ENCODE measurements around the gene USP10. TPM values are rescaled to one million over a fixed set of nuclear protein-coding genes. Genes with fewer than 3 reads are reported as not detected.

Gene USP10
- polyA plus RNA-seq, 2 donors, result 17.1 to 25.9 TPM

GRCh38 chr16:84794626-84795025 is 94.8 kb downstream of the USP10 start:
- 84 to 86% methylated on average over 19 of the region's 19 CpGs for WGBS, 2 donors
- Histone ChIP-seq H3K4me3 (ENCODE audit: low read depth in 1 of 2, low read length in 2 of 2) (no peak overlapping the region), H3K27me3 (ENCODE audit: control insufficient read depth in 1 of 2, insufficient read depth in 2 of 2, low read length in 2 of 2) (no peaks in the 10 kb centered on the region), H3K36me3 (ENCODE audit: control insufficient read depth in 2 of 2, insufficient read depth in 2 of 2, low read length in 1 of 2) (no peaks in the 10 kb centered on the region), H3K27ac (ENCODE audit: low read depth in 2 of 2, low read length in 1 of 2) (peak overlapping the region; percentile 63 to 81), H3K9me3 (ENCODE audit: control insufficient read depth in 2 of 2, insufficient read depth in 1 of 2, low read depth in 1 of 2, low read length in 1 of 2) (no peaks in the 10 kb centered on the region), H3K4me1 (ENCODE audit: control insufficient read depth in 2 of 2, insufficient read depth in 2 of 2, low read length in 1 of 2) (no peaks in the 10 kb centered on the region)

DNA sequence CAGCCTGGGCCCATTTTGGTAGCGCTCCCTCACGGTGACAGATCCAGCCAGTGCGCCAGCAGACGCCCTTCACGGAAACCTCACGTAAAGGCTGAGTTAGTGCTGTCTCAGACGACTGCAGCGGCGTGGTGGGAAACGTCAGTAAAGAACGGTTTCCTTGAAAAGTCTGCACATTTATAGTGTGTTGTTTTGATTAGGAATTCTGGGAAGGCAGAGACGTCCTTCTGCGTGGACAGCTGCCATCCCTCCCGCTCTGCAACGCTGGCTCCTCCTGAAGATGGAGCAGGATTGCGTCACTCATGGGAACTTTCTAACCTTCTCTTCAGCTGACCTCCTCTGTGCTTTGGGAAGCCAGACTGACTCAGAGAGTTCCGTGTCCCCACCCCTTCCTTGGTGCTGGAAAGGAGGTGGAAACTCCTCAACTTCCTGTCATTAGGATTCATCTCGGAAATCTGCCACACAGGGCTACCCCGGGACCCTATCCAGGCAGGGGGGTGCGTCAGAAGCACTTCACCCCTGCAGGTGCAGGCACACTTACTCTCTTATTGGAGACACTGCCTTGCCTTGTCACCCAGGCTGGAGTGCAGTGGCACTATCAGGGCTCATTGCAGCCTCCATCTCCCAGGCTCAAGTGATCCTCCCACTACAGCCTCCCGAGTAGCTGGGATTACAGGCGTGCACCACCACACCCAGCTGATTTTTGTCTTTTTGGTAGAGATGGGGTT is 95.7 kb downstream of the USP10 start:
- Histone ChIP-seq H3K36me3 (ENCODE audit: control insufficient read depth in 2 of 2, insufficient read depth in 2 of 2, low read length in 1 of 2) (no peaks in the 10 kb centered on the region), H3K27me3 (ENCODE audit: control insufficient read depth in 1 of 2, insufficient read depth in 2 of 2, low read length in 2 of 2) (no peaks in the 10 kb centered on the region), H3K27ac (ENCODE audit: low read depth in 2 of 2, low read length in 1 of 2) (peak overlapping the region; percentile 72 to 81), H3K4me3 (ENCODE audit: low read depth in 1 of 2, low read length in 2 of 2) (no peak overlapping the region), H3K4me1 (ENCODE audit: control insufficient read depth in 2 of 2, insufficient read depth in 2 of 2, low read length in 1 of 2) (no peaks in the 10 kb centered on the region), H3K9me3 (ENCODE audit: control insufficient read depth in 2 of 2, insufficient read depth in 1 of 2, low read depth in 1 of 2, low read length in 1 of 2) (no peaks in the 10 kb centered on the region)
- 70 to 75% methylated on average over 22 of the region's 22 CpGs for WGBS, 2 donors

GRCh38 chr16:84800158-84800978 is 100.6 kb downstream of the USP10 start:
- no peaks in the 10 kb centered on the region for H3K9me3 ChIP-seq (ENCODE audit: control insufficient read depth in 2 of 2, insufficient read depth in 1 of 2, low read depth in 1 of 2, low read length in 1 of 2)
- WGBS, 2 donors, result 69 to 70% methylated on average over 8 of the region's 8 CpGs
- H3K4me1 ChIP-seq (ENCODE audit: control insufficient read depth in 2 of 2, insufficient read depth in 2 of 2, low read length in 1 of 2), result no peaks in the 10 kb centered on the region
- no peaks in the 10 kb centered on the region for H3K27me3 ChIP-seq (ENCODE audit: control insufficient read depth in 1 of 2, insufficient read depth in 2 of 2, low read length in 2 of 2)
- no peaks in the 10 kb centered on the region for H3K36me3 ChIP-seq (ENCODE audit: control insufficient read depth in 2 of 2, insufficient read depth in 2 of 2, low read length in 1 of 2)
- H3K4me3 ChIP-seq (ENCODE audit: low read depth in 1 of 2, low read length in 2 of 2), result no peak overlapping the region
- H3K27ac ChIP-seq (ENCODE audit: low read depth in 2 of 2, low read length in 1 of 2), result no peak overlapping the region

GRCh38 chr16:84803146-84803545 is 103.3 kb downstream of the USP10 start:
- H3K4me1 ChIP-seq (ENCODE audit: control insufficient read depth in 2 of 2, insufficient read depth in 2 of 2, low read length in 1 of 2), result peaks cover 0 to 5% of the 10 kb centered on the region in 2 donors
- H3K9me3 ChIP-seq (ENCODE audit: control insufficient read depth in 2 of 2, insufficient read depth in 1 of 2, low read depth in 1 of 2, low read length in 1 of 2), result no peaks in the 10 kb centered on the region
- WGBS, 2 donors, result 79 to 84% methylated on average over 9 of the region's 9 CpGs
- no peak overlapping the region for H3K4me3 ChIP-seq (ENCODE audit: low read depth in 1 of 2, low read length in 2 of 2)
- H3K27ac ChIP-seq (ENCODE audit: low read depth in 2 of 2, low read length in 1 of 2), result no peak overlapping the region
- H3K27me3 ChIP-seq (ENCODE audit: control insufficient read depth in 1 of 2, insufficient read depth in 2 of 2, low read length in 2 of 2), result no peaks in the 10 kb centered on the region
- H3K36me3 ChIP-seq (ENCODE audit: control insufficient read depth in 2 of 2, insufficient read depth in 2 of 2, low read length in 1 of 2), result no peaks in the 10 kb centered on the region

GRCh38 chr16:84804326-84804725 is 104.5 kb downstream of the USP10 start:
- no peaks in the 10 kb centered on the region for H3K9me3 ChIP-seq (ENCODE audit: control insufficient read depth in 2 of 2, insufficient read depth in 1 of 2, low read depth in 1 of 2, low read length in 1 of 2)
- WGBS, 2 donors, result 86 to 87% methylated on average over 10 of the region's 10 CpGs
- H3K36me3 ChIP-seq (ENCODE audit: control insufficient read depth in 2 of 2, insufficient read depth in 2 of 2, low read length in 1 of 2), result no peaks in the 10 kb centered on the region
- H3K27ac ChIP-seq (ENCODE audit: low read depth in 2 of 2, low read length in 1 of 2), result no peak overlapping the region
- no peak overlapping the region for H3K4me3 ChIP-seq (ENCODE audit: low read depth in 1 of 2, low read length in 2 of 2)
- H3K27me3 ChIP-seq (ENCODE audit: control insufficient read depth in 1 of 2, insufficient read depth in 2 of 2, low read length in 2 of 2), result no peaks in the 10 kb centered on the region
- peaks cover 0 to 5% of the 10 kb centered on the region in 2 donors for H3K4me1 ChIP-seq (ENCODE audit: control insufficient read depth in 2 of 2, insufficient read depth in 2 of 2, low read length in 1 of 2)

DNA sequence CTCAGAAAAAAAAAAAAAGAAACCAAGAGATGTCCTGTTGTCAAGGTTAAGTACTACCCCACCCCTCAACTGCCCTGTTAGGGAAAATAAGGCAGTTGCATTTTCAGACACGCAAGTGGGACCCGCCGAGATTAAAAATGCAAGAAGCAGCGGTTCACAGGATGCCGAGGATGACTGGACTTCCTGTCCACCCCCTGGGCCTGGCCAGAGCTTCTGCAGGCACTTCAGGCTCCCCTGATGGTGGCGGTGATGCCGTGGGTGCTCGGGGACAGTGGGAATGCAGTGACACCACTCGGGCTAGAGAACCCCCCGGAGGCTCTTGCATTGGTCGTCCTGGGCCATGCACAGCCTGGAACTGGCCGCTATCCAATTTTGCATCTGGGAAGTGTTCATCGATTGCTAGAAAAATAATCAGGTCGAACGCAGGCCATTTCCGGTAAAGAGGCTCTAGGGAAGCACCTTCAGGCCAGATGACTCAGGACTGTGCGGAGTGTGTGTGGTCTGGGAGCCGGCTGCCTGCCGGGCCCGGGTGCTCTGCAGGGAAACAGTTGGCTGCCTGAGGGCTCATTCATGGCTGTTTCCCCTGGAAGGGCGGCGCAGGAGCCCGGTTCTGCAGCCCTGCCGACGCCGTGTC is 106.6 kb downstream of the USP10 start:
- no peak overlapping the region for H3K4me3 ChIP-seq (ENCODE audit: low read depth in 1 of 2, low read length in 2 of 2)
- peaks cover 0 to 5% of the 10 kb centered on the region in 2 donors for H3K4me1 ChIP-seq (ENCODE audit: control insufficient read depth in 2 of 2, insufficient read depth in 2 of 2, low read length in 1 of 2)
- H3K9me3 ChIP-seq (ENCODE audit: control insufficient read depth in 2 of 2, insufficient read depth in 1 of 2, low read depth in 1 of 2, low read length in 1 of 2), result no peaks in the 10 kb centered on the region
- whole genome bisulfite sequencing, 2 donors, result 47 to 56% methylated on average over 26 of the region's 26 CpGs
- H3K27me3 ChIP-seq (ENCODE audit: control insufficient read depth in 1 of 2, insufficient read depth in 2 of 2, low read length in 2 of 2), result no peaks in the 10 kb centered on the region
- H3K36me3 ChIP-seq (ENCODE audit: control insufficient read depth in 2 of 2, insufficient read depth in 2 of 2, low read length in 1 of 2), result no peaks in the 10 kb centered on the region
- H3K27ac ChIP-seq (ENCODE audit: low read depth in 2 of 2, low read length in 1 of 2), result peak overlapping the region in 1 of 2 donors; percentile 2

DNA sequence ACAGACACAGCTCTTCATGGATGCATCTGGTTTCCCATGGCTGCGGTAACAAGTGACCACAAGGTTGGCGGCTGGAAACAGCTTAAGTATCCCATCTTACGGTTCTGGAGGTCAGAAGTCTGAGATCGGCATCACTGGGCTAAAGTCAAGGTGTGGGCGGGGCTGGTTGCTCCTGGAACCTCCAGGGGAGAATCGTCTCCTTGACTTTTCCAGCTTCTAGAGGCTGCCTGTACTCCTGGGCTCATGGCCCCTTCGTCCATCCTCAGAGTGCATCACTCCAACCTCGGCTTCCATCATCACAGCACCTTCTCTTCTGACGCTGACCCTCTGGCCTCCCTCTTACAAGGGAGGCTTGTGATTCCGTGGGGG is 107.1 kb downstream of the USP10 start:
- WGBS, 2 donors, result 88 to 90% methylated on average over 10 of the region's 10 CpGs
- H3K4me1 ChIP-seq (ENCODE audit: control insufficient read depth in 2 of 2, insufficient read depth in 2 of 2, low read length in 1 of 2), result peaks cover 0 to 5% of the 10 kb centered on the region in 2 donors
- H3K4me3 ChIP-seq (ENCODE audit: low read depth in 1 of 2, low read length in 2 of 2), result no peak overlapping the region

DNA sequence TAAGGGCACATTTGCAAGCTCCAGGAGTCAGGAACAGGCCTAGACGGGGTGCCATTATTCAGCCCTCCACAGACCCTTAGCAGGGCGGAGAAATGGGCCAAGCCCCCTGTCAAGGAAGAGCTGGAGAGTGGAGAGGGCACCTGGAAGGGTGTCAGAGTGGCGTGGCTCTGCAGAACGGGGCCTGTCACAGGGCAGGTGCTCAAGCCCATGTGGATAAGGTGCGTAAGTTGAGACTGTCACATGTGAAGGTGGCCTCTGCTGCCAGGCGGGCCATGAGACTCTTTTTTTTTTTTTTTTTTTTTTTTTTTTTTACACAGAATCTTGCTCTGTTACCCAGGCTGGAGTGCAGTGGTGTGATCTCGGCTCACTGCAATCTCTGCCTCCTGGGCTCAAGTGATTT is 108.0 kb downstream of the USP10 start:
- Histone ChIP-seq H3K9me3 (ENCODE audit: control insufficient read depth in 2 of 2, insufficient read depth in 1 of 2, low read depth in 1 of 2, low read length in 1 of 2) (no peaks in the 10 kb centered on the region), H3K36me3 (ENCODE audit: control insufficient read depth in 2 of 2, insufficient read depth in 2 of 2, low read length in 1 of 2) (no peaks in the 10 kb centered on the region), H3K27me3 (ENCODE audit: control insufficient read depth in 1 of 2, insufficient read depth in 2 of 2, low read length in 2 of 2) (no peaks in the 10 kb centered on the region), H3K4me1 (ENCODE audit: control insufficient read depth in 2 of 2, insufficient read depth in 2 of 2, low read length in 1 of 2) (peaks cover 0 to 5% of the 10 kb centered on the region in 2 donors), H3K27ac (ENCODE audit: low read depth in 2 of 2, low read length in 1 of 2) (no peak overlapping the region), H3K4me3 (ENCODE audit: low read depth in 1 of 2, low read length in 2 of 2) (no peak overlapping the region)
- 92 to 93% methylated on average over 6 to 7 of the region's 7 CpGs for WGBS, 2 donors

More for the DNA sequence above, 107.1 kb downstream of the USP10 start:
- no peak overlapping the region for H3K27ac ChIP-seq (ENCODE audit: low read depth in 2 of 2, low read length in 1 of 2)
- no peaks in the 10 kb centered on the region for H3K36me3 ChIP-seq (ENCODE audit: control insufficient read depth in 2 of 2, insufficient read depth in 2 of 2, low read length in 1 of 2)
- H3K9me3 ChIP-seq (ENCODE audit: control insufficient read depth in 2 of 2, insufficient read depth in 1 of 2, low read depth in 1 of 2, low read length in 1 of 2), result no peaks in the 10 kb centered on the region
- no peaks in the 10 kb centered on the region for H3K27me3 ChIP-seq (ENCODE audit: control insufficient read depth in 1 of 2, insufficient read depth in 2 of 2, low read length in 2 of 2)

GRCh38 chr16:84808826-84809225 is 109.0 kb downstream of the USP10 start:
- Histone ChIP-seq H3K27ac (ENCODE audit: low read depth in 2 of 2, low read length in 1 of 2) (no peak overlapping the region), H3K4me1 (ENCODE audit: control insufficient read depth in 2 of 2, insufficient read depth in 2 of 2, low read length in 1 of 2) (peaks cover 0 to 5% of the 10 kb centered on the region in 2 donors), H3K27me3 (ENCODE audit: control insufficient read depth in 1 of 2, insufficient read depth in 2 of 2, low read length in 2 of 2) (no peaks in the 10 kb centered on the region), H3K36me3 (ENCODE audit: control insufficient read depth in 2 of 2, insufficient read depth in 2 of 2, low read length in 1 of 2) (no peaks in the 10 kb centered on the region), H3K4me3 (ENCODE audit: low read depth in 1 of 2, low read length in 2 of 2) (no peak overlapping the region), H3K9me3 (ENCODE audit: control insufficient read depth in 2 of 2, insufficient read depth in 1 of 2, low read depth in 1 of 2, low read length in 1 of 2) (peaks cover 0 to 2% of the 10 kb centered on the region in 2 donors)
- WGBS, 2 donors, result 74 to 81% methylated on average over 8 of the region's 8 CpGs

Measured in esophagus (tissue), 2 donors.